Measurements from ENCODE around the gene RAB5IF. TPM values are rescaled to one million over a fixed set of nuclear protein-coding genes. Genes with fewer than 3 reads are reported as not detected.
A peak's percentile ranks its signal among the peaks of the same experiment; 100 is the strongest.

RAB5IF gene
- total and polyA plus RNA-seq, 2 of the 13 experiments (the other 11 are each of a cell fraction or from before 2014, with no cell fraction given) = 261 to 305 TPM

DNA sequence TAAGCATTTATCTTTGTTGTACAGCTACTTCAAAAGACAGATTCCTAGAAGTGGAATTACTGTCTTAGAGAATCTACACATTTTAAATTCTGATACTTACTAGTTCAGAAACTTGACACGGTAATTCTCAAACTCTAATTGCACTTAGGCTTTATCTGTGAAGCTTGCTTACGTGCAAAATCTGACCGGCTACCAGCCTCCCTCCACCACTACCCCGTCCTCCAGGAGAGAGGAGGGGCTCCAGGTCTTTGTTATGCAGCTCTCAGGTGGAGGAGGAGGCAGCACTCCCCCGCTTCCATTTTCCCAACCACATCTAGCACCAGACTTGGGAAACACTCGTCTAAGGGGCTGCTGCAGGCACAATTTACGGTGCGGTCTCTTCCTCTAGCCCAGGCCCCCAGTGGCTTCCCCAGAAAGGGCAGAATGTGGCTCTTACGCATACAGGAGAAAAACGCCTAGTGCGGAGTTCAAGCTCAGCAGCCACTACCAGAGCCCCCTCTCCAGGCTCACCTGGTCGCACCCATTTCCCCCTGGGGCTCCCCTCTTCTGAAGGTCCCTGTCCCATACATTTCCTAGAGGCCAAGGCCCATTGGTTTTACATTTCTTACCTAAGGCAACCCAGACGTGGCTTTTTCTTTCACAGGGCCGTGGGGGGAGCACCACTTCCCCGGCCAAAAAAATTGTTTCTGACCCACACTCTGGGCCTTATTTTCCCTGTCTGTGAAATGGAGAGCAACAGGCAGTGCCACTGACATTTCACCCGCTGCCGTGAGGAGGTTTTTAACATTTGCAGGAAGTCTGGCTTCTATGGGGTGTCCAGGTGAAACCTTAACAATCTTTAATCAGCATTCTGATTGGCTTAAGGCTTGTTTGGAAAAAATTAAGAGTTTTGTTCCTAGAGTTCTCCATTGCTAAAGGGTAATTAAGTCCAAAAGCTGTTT, 33.7 kb upstream of the RAB5IF start (continued):
- TF ChIP-seq ZMYM4 (CRISPR knock-in tag; IDR thresholded peaks at IDR 0.05) = 0 out of 2 replicates have a peak, but pooled peaks have one; percentile 16
- no peak for TF ChIP-seq ZC3H4 (CRISPR knock-in tag; IDR thresholded peaks at IDR 0.05; ENCODE audit: borderline replicate concordance)
- TF ChIP-seq, protein P1, sequence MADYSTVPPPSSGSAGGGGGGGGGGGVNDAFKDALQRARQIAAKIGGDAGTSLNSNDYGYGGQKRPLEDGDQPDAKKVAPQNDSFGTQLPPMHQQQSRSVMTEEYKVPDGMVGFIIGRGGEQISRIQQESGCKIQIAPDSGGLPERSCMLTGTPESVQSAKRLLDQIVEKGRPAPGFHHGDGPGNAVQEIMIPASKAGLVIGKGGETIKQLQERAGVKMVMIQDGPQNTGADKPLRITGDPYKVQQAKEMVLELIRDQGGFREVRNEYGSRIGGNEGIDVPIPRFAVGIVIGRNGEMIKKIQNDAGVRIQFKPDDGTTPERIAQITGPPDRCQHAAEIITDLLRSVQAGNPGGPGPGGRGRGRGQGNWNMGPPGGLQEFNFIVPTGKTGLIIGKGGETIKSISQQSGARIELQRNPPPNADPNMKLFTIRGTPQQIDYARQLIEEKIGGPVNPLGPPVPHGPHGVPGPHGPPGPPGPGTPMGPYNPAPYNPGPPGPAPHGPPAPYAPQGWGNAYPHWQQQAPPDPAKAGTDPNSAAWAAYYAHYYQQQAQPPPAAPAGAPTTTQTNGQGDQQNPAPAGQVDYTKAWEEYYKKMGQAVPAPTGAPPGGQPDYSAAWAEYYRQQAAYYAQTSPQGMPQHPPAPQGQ (CRISPR knock-in tag; IDR thresholded peaks at IDR 0.05; ENCODE audit: borderline replicate concordance) = no peak
- TF ChIP-seq ZNF879 (CRISPR knock-in tag; IDR thresholded peaks at IDR 0.05) = no peak
- TF ChIP-seq FLYWCH1 (CRISPR knock-in tag; IDR thresholded peaks at IDR 0.05) = no peak
- no peak for TF ChIP-seq ZNF451 (CRISPR knock-in tag; IDR thresholded peaks at IDR 0.05)
- TF ChIP-seq RNF2 (conservative IDR thresholded peaks at IDR 0.05; ENCODE audit: low read depth) = no peak
- TF ChIP-seq NR2F2 (IDR thresholded peaks at IDR 0.05; ENCODE audit: borderline replicate concordance, low read depth) = peak; percentile 31; the same call in 1 of the 2 replicates
- TF ChIP-seq MED8 (CRISPR knock-in tag; IDR thresholded peaks at IDR 0.05; ENCODE audit: insufficient replicate concordance) = no peak
- no peak for TF ChIP-seq ZNF143 (CRISPR knock-in tag; IDR thresholded peaks at IDR 0.05)
- TF ChIP-seq, protein P2, sequence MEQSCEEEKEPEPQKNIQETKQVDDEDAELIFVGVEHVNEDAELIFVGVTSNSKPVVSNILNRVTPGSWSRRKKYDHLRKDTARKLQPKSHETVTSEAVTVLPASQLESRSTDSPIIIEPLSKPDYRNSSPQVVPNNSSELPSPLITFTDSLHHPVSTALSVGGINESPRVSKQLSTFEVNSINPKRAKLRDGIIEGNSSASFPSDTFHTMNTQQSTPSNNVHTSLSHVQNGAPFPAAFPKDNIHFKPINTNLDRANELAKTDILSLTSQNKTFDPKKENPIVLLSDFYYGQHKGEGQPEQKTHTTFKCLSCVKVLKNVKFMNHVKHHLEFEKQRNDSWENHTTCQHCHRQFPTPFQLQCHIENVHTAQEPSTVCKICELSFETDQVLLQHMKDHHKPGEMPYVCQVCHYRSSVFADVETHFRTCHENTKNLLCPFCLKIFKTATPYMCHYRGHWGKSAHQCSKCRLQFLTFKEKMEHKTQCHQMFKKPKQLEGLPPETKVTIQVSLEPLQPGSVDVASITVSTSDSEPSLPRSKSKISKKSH (CRISPR knock-in tag; IDR thresholded peaks at IDR 0.05; ENCODE audit: borderline replicate concordance) = no peak
- TF ChIP-seq, protein P3, sequence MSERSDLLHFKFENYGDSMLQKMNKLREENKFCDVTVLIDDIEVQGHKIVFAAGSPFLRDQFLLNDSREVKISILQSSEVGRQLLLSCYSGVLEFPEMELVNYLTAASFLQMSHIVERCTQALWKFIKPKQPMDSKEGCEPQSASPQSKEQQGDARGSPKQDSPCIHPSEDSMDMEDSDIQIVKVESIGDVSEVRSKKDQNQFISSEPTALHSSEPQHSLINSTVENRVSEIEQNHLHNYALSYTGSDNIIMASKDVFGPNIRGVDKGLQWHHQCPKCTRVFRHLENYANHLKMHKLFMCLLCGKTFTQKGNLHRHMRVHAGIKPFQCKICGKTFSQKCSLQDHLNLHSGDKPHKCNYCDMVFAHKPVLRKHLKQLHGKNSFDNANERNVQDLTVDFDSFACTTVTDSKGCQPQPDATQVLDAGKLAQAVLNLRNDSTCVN (CRISPR knock-in tag; IDR thresholded peaks at IDR 0.05; ENCODE audit: borderline replicate concordance) = no peak
- TF ChIP-seq, protein P4, sequence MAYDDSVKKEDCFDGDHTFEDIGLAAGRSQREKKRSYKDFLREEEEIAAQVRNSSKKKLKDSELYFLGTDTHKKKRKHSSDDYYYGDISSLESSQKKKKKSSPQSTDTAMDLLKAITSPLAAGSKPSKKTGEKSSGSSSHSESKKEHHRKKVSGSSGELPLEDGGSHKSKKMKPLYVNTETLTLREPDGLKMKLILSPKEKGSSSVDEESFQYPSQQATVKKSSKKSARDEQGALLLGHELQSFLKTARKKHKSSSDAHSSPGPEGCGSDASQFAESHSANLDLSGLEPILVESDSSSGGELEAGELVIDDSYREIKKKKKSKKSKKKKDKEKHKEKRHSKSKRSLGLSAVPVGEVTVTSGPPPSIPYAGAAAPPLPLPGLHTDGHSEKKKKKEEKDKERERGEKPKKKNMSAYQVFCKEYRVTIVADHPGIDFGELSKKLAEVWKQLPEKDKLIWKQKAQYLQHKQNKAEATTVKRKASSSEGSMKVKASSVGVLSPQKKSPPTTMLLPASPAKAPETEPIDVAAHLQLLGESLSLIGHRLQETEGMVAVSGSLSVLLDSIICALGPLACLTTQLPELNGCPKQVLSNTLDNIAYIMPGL (CRISPR knock-in tag; IDR thresholded peaks at IDR 0.05; ENCODE audit: borderline replicate concordance in 1 of 2, low read depth in 1 of 2) = peak; percentile 37 to 50; a peak in 1 of 4 replicates
- TF ChIP-seq, protein P5, sequence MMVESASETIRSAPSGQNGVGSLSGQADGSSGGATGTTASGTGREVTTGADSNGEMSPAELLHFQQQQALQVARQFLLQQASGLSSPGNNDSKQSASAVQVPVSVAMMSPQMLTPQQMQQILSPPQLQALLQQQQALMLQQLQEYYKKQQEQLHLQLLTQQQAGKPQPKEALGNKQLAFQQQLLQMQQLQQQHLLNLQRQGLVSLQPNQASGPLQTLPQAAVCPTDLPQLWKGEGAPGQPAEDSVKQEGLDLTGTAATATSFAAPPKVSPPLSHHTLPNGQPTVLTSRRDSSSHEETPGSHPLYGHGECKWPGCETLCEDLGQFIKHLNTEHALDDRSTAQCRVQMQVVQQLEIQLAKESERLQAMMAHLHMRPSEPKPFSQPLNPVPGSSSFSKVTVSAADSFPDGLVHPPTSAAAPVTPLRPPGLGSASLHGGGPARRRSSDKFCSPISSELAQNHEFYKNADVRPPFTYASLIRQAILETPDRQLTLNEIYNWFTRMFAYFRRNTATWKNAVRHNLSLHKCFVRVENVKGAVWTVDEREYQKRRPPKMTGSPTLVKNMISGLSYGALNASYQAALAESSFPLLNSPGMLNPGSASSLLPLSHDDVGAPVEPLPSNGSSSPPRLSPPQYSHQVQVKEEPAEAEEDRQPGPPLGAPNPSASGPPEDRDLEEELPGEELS (CRISPR knock-in tag; IDR thresholded peaks at IDR 0.05) = no peak

All from HepG2 (cell line).